Midbrain (tissue), 1 donor: Measurements from ENCODE around the gene ADAMTS13.
"Not testable (repeated sequence)": the region's sequence is repeated elsewhere in the genome, so short reads cannot be mapped to it uniquely, and the experiment has no call there.

Experiments used
- DNase-seq: peaks from one replicate; lab custom pipeline; 2025; lab: John Stamatoyannopoulos, UW

ADAMTS13 gene

DNA sequence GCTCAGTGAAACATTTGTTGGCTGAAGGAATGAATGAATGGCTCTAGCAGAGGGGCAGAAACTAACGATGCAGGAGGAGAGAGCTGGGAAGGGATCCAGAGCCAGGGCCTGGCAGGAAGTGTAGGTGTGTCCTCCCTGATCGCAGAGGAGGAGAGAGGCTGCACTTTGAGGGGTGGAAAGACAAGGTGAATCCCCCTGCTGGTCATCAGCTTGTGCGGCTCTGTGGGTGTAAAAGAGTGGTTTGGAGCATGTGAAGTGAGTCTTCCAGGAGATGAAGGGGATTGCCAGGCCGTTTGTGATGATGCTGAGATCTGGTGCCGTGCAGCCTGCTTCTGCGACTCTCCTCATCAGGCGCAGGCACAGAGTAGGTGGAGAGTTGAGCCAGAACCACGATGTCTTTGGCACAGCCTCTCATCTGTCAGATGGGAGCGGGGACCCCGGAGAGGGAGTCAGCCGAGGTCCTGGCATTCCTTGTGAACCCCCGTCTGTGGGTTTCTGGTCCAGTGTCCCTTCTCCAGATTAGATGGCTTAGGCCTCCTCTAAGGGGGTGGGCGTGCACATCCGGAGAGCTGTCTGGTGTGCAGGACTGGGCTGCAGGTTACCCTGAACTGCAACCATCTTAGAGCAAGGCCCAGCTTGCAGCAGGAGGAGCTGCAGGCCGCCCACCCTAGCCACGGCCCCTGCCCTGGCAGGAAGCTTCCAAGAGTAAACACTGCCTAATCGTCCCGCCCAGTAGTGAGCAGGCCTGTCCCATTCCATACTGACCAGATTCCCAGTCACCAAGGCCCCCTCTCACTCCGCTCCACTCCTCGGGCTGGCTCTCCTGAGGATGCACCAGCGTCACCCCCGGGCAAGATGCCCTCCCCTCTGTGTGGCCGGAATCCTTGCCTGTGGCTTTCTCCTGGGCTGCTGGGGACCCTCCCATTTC, at the start of gene ADAMTS13:
ADAMTS13 (plus strand) TSS at position 753 of the 928 bp plus-strand sequence; CDS start at position 830, 77 bp downstream.
- no peak for DNase-seq

GRCh38 chr9:133374612-133375115, 47.5 kb upstream of the ADAMTS13 start:
- DNase-seq: no peak

DNA sequence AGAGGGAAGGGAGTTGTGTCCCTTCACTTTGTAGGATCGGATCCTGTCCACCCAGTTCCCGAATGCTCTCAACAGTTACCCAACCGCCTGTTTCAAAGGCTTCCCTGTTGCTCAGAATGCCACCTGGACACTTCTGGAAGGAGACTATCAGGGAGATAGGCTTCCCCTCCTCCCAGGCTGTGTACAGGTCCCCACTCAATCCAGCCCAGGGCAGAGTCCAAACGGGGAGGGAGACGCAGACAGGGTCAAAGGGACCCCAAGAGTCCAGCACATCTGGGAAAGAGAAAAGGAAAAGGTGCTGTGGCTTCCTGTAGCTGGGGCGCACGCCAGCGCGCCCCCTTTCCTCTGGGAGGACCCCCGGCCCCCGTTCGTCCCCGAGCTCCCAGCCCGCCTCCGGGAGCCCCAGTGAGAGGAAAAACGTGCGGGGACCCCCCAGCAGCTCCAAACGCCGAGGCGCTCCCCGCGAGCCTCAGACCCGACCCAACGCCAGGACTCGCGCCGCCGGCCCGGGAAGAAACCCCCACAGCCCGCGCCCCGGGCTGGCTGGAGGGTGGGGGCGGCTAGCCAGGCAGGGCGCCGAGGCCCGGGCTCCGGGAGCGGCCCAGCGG, 46.9 kb upstream of the ADAMTS13 start:
- no peak for DNase-seq

DNA sequence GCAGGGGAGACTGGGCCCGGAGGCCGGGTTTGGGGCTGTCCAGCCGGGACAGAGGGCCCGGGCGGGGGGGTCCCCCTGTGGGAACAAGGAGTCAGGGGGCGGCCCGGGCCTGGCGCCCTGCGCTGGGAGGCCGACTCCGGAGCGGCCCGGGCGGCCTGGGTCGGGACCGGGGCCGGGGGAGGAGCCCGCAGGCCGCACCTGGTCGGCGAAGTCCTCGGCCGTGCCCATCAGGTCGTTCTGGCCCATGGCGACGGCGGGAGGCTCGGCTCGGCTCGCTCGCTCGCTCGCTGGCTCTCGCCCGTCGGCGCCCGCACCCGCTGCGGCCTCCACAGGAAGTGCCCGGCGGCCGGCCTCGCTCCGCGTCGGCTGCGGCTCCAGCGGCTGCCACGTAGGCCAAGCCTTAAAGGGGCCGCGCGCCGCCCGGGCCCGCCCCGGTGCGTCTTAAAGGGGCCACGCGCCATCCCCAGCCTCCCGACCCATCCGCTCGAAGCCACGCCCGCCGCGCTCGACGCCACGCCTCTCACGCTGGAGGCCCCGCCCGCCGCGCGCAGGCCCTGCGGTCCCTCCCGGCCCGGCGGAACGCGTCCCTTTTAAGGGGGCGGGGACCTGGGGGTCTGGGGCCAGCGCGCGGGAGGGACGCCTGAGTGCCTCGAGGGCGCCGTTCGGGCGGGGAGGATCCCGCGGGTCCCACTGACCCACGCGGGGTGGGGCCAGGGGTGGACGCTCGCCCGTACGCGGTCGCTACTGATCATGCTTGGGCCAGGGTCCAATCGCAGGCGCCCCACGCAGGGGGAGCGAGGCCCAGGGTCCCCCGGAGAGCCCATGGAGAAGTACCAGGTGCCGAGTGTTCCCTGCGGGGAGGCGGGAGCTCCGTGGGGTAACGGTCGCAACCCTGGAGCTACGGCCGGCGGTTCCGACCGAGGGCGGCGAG, 46.2 kb upstream of the ADAMTS13 start, which contains the start of the genes STKLD1 and SURF4:
STKLD1 (plus strand) TSS at position 643 of the 931 bp plus-strand sequence; CDS start at position 751, 108 bp downstream.
SURF4 (minus strand) TSS at position 337 of the 931 bp plus-strand sequence; CDS start at position 246, 91 bp downstream.
- DNase-seq: peak; percentile 95

GRCh38 chr9:133377280-133377679, 44.9 kb upstream of the ADAMTS13 start:
- not testable (repeated sequence) for DNase-seq

DNA sequence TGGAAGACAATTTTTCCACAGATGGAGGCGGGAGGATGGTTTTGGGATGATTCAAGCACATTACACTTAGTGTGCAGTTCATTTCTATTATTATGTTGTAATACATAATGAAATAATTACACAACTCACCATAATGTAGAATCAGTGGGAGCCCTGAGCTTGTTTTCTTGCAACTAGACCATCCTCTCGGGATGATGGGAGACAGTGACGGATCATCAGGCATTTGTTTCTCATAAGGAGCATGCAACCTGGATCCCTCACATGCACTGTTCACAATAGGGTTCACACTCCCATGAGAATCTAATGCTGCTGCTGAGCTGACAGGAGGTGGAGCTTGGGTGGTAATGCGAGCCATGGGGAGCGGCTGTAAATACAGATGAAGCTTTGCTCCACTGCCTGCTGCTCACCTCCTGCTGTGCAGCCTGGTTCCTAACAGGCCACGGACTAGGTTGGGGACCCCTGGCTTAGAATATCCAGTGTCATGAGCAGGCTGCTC, 44.4 kb upstream of the ADAMTS13 start:
- no peak for DNase-seq

- DNase-seq: no peak
These were observed 43.7 kb upstream of the ADAMTS13 start for GRCh38 chr9:133378408-133378962.

DNA sequence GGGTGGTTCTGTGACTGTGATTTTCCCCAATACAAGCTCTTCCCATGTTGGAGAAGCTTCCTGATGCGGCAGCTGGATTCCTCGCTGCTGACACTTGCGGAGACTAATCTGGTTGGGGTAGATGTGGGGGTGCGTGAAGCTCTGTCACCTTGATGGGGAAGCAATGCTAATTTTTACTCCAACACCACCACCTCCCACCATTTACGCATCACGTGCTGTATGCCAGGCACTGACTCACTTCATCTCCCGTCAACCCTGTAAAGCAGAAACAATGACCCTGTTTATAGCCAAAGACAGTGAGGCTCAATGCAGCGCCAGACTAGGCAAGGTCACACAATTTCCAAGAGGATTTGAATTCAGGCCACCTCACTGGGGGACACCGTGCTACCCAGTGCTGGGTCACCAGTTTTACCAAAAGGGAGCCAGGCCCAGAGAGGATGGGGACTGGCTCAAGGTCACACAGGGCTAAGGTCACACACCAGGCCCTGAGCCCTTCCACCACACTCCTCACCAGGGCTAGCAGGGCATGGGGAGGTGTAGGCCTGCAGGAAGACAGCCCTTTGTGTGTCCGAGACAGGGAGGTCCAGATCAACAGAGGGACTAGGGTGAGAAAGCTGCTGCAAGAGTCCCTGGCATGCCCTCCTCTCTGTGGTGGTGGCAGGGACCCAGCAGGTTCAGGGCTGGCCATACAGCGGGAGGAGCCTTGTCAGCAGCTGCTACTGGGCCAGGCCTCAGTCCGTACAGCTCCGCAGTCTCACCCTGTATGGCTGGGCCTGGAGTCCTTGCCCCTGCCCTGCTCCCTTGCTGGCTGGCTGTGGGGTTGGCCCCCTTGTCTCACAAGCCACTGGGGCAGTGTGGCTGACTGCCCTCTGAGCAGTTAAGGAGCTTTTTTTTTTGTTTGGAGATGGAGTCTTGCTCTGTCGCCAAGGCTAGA, 42.7 kb upstream of the ADAMTS13 start:
- DNase-seq: peak; percentile 28

DNA sequence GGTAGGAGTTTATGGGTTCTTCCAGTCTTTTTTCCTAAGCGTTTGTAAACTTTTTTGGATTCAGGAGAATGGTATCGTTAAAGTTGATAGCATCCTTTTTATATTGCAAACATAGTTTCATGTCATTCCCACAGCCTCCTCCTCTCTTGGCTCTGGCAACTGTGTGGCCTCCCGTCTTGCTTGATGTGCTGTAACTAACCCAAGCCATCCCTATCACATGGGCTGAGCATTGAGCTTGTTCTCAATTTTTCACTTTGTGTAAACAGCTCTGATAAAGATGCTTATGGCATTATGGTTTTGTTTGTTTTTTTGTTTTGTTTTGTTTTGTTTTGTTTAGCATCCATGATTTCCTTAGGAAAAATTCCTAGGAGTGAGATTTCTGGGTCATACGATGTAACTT, 41.4 kb upstream of the ADAMTS13 start:
- DNase-seq: no peak

DNA sequence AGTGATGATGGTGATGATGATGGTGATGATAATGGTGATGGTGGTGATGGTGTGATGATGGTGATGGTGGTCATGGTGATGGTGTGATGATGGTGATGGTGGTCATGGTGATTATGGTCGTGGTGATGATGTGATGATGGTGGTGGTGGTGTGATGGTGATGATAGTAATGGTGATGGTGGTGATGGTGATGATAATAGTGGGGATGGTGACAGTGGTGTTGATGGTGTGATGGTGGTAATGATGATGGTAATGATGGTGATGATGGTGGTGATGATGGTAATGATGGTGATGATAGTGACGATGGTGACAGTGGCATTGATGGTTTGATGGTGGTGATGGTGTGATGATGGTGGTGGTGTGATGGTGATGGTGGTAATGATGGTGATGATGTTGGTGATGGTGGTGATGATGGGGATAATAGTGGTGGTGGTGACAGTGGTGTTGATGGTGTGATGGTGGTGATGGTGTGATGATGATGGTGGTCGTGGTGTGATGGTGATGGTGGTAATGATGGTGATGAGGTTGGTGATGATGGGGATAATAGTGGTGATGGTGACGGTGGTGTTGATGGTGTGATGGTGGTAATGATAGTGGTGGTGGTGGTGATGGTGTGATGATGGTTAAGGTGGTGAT, 39.5 kb upstream of the ADAMTS13 start:
- DNase-seq: no peak

DNA sequence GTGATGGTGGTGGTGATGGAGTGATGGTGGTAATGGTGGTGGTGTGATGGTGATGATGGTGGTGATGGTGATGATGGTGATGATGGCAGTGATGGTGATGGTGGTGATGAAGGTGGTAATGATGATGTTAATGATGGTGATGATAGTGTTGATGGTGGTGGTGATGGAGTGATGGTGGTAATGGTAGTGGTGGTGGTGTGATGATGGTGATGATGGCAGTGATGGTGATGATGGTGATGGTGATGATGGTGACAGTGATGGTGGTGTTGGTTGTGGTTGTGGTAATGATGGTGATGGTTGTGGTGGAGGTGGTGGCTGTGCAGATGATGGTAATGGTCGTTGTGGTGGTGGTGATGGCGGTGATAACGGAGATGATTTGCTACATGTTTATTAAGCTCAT, 38.7 kb upstream of the ADAMTS13 start:
- no peak for DNase-seq

DNA sequence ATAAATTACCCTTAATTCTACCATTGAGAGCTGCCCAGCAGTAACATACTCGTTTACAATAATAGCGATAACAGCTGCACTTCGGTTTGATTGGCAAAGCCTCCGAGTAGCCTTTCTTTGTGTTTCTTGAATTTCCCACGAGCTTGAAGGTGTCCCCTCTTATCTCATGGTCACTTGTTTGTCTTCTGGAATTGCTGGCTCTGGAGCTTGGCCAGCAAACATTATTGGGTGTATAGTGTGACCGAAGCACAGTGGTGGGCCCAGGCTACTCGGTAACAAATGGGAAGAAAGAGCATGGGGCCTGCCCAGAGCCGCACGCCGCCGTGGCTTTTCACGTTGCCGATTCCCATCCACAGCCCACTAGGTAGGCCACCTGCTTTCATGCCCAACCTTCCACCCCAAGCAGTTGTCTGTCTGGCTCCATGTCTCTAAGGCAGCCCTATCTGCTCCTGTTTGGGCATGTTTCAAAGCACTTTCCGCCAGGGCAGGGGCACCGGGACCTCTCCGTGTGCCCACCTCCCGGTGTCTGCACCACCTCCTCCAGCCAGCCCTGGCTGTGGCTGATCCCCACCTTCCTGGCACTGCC, 37.3 kb upstream of the ADAMTS13 start:
- DNase-seq: no peak

- DNase-seq: no peak
These were observed 36.7 kb upstream of the ADAMTS13 start for GRCh38 chr9:133385452-133385851.

DNA sequence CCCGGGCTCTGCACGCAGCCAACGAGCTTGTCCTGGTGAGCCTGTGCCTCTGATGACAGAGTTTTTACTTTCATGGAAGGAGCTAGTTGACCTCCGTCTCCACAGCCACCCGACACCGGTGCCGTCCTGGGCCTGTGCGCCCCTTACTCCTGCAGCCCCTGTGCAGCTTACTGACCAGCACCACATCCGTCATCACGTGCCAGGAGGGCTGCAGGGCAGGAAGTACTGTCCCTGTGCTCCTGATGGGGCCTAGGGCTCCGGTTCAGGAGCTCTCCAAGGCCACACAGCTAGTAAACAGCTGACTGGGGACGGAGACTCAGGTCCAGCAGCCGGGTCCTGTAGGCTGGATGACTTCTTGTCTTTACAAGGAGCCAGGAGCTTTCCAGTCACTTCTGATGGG, 35.8 kb upstream of the ADAMTS13 start:
- no peak for DNase-seq

GRCh38 chr9:133387680-133388079, 34.5 kb upstream of the ADAMTS13 start:
- DNase-seq: no peak

GRCh38 chr9:133389025-133389557, 33.1 kb upstream of the ADAMTS13 start:
- no peak for DNase-seq

DNA sequence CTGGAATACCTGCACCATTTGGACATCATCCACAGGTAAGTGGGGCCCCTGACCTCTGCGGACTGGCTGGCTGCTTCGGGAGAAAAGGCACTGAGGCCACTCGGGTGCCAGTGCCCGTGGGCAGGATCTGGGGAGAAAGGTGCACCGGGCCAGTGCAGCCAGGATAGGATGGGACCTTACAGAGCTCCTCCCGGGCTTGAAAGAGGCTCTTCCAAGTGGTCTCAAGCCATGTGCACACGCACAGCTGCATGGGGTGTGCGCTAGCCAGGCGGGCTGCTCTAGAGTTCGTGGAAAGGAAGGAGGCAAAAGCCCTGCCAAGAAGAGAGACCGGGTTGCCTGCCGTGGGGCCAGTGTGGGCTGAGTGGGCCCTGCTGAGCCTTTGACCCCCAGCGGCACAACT, 32.6 kb upstream of the ADAMTS13 start:
- no peak for DNase-seq

DNA sequence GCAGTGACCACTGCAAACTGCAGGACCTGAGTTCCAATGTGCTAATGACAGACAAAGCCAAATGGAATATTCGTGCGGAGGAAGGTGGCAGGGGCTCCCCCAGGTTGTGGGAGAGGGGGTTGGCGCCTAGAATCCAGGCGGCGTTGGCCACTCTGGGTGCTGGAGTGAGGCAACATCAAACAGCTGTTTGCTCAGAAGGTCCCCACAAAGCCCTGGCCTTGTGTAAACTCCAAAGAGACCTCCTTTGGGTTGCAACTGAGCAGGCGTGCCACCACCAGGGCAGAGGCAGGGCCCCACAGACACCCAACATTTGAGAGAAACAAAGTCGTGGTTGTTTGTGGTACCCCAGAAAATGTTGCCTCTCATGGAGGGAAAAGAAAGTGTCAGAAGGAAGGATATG, 31.5 kb upstream of the ADAMTS13 start:
- DNase-seq: no peak

- not testable (repeated sequence) for DNase-seq
These were observed 30.7 kb upstream of the ADAMTS13 start for GRCh38 chr9:133391449-133391848.
